ENCODE results near the gene SH3TC1.

Gene SH3TC1

DNA sequence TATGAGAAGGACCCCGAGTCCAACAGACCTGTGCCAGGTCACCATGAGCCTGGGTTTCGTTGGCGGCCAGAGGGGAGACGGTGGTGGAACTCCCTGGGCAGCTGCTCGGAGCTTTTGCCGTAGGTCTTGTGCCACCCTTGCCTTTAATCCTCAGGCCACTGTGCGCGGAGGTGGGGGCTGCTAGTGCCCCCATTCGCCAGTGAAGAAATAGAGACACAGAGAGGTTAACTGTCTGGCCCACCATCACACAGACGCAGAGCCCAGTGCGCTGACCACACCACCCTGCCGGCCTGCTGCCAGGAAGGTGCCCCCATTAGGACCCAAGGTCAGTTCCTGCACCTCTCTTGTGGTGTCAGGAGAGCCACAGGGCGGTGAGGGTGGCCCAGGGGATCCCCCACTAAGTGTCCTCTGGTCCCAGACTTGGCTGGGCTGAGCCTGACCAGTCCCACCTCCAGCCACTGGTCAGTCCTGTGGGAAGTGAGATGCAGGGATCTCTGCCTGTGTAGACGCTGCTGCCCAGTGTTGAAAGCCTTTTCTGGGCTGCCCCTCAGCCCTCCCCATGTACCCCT, 42.2 kb downstream of the SH3TC1 start:
- DNase-seq = no peak
- Histone ChIP-seq H3K4me3 (ENCODE audit: insufficient read depth, low read depth, low read length, poor library complexity, severe bottlenecking) (no peak overlapping the region), H3K36me3 (ENCODE audit: control insufficient read depth, insufficient read depth, low read length) (peaks cover 16% of the 10 kb centered on the region), H3K27ac (ENCODE audit: insufficient read depth, low read length, poor library complexity, severe bottlenecking) (no peak overlapping the region), H3K27me3 (replicated peaks; ENCODE audit: control insufficient read depth, insufficient read depth, low read length, poor library complexity, severe bottlenecking) (no peaks in the 10 kb centered on the region), H3K4me1 (ENCODE audit: control insufficient read depth, insufficient read depth, low read length, poor library complexity, severe bottlenecking) (peaks cover 4% of the 10 kb centered on the region), H3K9me3 (ENCODE audit: control insufficient read depth, low read length) (no peaks in the 10 kb centered on the region)

DNA sequence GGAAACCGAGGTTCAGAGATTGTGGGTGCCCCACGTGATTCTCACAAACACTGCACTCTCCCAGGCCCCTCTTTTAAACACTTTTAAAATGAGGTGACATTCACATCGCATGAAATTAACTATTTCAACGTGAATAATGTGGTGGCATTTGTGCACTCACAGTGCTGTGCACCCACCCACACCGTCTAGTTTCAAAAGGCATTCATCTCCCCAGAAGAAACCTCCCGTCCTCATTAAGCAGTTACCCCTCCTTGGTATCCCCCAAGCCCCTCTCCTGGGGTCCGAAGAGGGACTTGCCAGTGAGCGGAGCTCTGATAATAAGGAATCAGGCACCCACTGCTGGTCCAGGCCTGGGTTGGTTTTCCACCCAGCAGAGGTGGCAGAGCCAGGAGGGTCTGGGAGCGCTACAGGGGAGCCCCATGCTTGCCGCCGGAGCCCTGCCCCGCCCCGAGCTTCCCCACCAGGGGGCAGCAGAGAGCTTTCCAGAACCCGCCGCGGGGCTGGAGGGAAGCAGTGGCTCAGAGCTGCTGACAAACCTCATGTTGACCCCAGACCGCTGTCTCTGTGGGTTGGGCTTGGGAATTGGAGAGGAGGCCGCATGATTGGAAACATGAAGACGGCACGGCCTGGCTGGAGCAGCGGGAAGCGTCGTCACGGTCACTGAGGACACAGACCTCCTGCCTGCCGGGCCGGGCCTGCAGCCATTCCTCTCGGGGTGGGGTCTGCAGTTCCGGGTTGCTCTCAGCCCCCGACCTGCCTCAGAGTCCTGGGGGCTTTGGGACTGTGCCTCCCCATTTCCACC, 43.0 kb downstream of the SH3TC1 start:
- Histone ChIP-seq H3K9me3 (ENCODE audit: control insufficient read depth, low read length) (no peaks in the 10 kb centered on the region), H3K36me3 (ENCODE audit: control insufficient read depth, insufficient read depth, low read length) (peaks cover 15% of the 10 kb centered on the region), H3K27me3 (replicated peaks; ENCODE audit: control insufficient read depth, insufficient read depth, low read length, poor library complexity, severe bottlenecking) (no peaks in the 10 kb centered on the region), H3K4me3 (ENCODE audit: insufficient read depth, low read depth, low read length, poor library complexity, severe bottlenecking) (no peak overlapping the region), H3K4me1 (ENCODE audit: control insufficient read depth, insufficient read depth, low read length, poor library complexity, severe bottlenecking) (peaks cover 4% of the 10 kb centered on the region), H3K27ac (ENCODE audit: insufficient read depth, low read length, poor library complexity, severe bottlenecking) (no peak overlapping the region)
- peak; percentile 45 to 62 (median 53) for DNase-seq

GRCh38 chr4:8242782-8243560, 43.9 kb downstream of the SH3TC1 start:
- no peak for DNase-seq
- Histone ChIP-seq H3K36me3 (ENCODE audit: control insufficient read depth, insufficient read depth, low read length) (peaks cover 7% of the 10 kb centered on the region), H3K4me1 (ENCODE audit: control insufficient read depth, insufficient read depth, low read length, poor library complexity, severe bottlenecking) (peaks cover 4% of the 10 kb centered on the region), H3K9me3 (ENCODE audit: control insufficient read depth, low read length) (no peaks in the 10 kb centered on the region), H3K27me3 (replicated peaks; ENCODE audit: control insufficient read depth, insufficient read depth, low read length, poor library complexity, severe bottlenecking) (no peaks in the 10 kb centered on the region), H3K4me3 (ENCODE audit: insufficient read depth, low read depth, low read length, poor library complexity, severe bottlenecking) (no peak overlapping the region), H3K27ac (ENCODE audit: insufficient read depth, low read length, poor library complexity, severe bottlenecking) (no peak overlapping the region)

DNA sequence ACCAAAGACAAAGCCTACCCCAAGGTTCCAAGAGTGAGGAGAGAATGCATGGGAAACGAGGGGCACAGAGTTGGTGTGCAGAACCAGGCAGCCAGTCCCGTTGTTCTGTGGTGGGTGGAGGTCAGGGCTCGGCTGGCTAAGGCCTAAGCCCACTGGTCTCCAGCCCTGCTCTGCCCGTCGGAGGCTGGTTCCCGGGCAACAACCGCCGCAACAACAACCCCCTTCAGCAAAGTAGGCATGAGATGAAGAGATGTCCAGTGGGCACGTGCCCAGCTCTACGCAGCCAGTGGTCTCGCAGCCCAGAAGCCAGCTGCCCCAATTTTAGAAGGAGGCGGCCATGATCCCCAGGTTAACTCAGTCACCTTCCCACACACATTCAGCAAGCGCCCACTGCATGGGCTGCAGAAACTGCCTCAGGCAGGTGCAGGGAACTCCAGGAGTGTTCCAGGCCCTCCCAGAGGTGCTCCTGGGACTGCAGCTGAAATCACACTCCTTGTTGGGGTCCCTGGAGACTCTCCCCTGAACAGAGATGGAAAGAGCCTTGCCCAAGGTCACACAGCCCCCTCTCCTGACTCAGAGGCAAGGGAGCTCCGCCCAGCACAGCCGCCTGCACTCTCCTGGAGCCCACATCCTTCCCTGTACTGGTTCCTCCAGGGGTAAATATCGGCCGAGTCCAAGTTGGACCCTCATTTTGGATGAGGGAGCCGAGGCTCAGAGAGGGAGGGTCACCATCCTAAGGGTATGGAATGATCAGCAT, 45.1 kb downstream of the SH3TC1 start:
- Histone ChIP-seq H3K27ac (ENCODE audit: insufficient read depth, low read length, poor library complexity, severe bottlenecking) (no peak overlapping the region), H3K4me1 (ENCODE audit: control insufficient read depth, insufficient read depth, low read length, poor library complexity, severe bottlenecking) (peaks cover 4% of the 10 kb centered on the region), H3K4me3 (ENCODE audit: insufficient read depth, low read depth, low read length, poor library complexity, severe bottlenecking) (no peak overlapping the region), H3K27me3 (replicated peaks; ENCODE audit: control insufficient read depth, insufficient read depth, low read length, poor library complexity, severe bottlenecking) (no peaks in the 10 kb centered on the region), H3K36me3 (ENCODE audit: control insufficient read depth, insufficient read depth, low read length) (peaks cover under 1% of the 10 kb centered on the region), H3K9me3 (ENCODE audit: control insufficient read depth, low read length) (no peaks in the 10 kb centered on the region)
- no peak for DNase-seq

- Histone ChIP-seq H3K27ac (ENCODE audit: insufficient read depth, low read length, poor library complexity, severe bottlenecking) (no peak overlapping the region), H3K4me3 (ENCODE audit: insufficient read depth, low read depth, low read length, poor library complexity, severe bottlenecking) (no peak overlapping the region), H3K27me3 (replicated peaks; ENCODE audit: control insufficient read depth, insufficient read depth, low read length, poor library complexity, severe bottlenecking) (no peaks in the 10 kb centered on the region), H3K9me3 (ENCODE audit: control insufficient read depth, low read length) (no peaks in the 10 kb centered on the region), H3K4me1 (ENCODE audit: control insufficient read depth, insufficient read depth, low read length, poor library complexity, severe bottlenecking) (peaks cover 4% of the 10 kb centered on the region), H3K36me3 (ENCODE audit: control insufficient read depth, insufficient read depth, low read length) (no peaks in the 10 kb centered on the region)
- no peak for DNase-seq
Measured at GRCh38 chr4:8244931-8245460, 45.9 kb downstream of the SH3TC1 start.

GRCh38 chr4:8245884-8246833, 47.1 kb downstream of the SH3TC1 start:
- no peak overlapping the region for H3K27ac ChIP-seq (ENCODE audit: insufficient read depth, low read length, poor library complexity, severe bottlenecking)
- H3K4me1 ChIP-seq (ENCODE audit: control insufficient read depth, insufficient read depth, low read length, poor library complexity, severe bottlenecking) = peaks cover 4% of the 10 kb centered on the region
- H3K4me3 ChIP-seq (ENCODE audit: insufficient read depth, low read depth, low read length, poor library complexity, severe bottlenecking) = no peak overlapping the region
- H3K27me3 ChIP-seq (replicated peaks; ENCODE audit: control insufficient read depth, insufficient read depth, low read length, poor library complexity, severe bottlenecking) = no peaks in the 10 kb centered on the region
- no peaks in the 10 kb centered on the region for H3K36me3 ChIP-seq (ENCODE audit: control insufficient read depth, insufficient read depth, low read length)
- H3K9me3 ChIP-seq (ENCODE audit: control insufficient read depth, low read length) = no peaks in the 10 kb centered on the region
- no peak for DNase-seq

DNA sequence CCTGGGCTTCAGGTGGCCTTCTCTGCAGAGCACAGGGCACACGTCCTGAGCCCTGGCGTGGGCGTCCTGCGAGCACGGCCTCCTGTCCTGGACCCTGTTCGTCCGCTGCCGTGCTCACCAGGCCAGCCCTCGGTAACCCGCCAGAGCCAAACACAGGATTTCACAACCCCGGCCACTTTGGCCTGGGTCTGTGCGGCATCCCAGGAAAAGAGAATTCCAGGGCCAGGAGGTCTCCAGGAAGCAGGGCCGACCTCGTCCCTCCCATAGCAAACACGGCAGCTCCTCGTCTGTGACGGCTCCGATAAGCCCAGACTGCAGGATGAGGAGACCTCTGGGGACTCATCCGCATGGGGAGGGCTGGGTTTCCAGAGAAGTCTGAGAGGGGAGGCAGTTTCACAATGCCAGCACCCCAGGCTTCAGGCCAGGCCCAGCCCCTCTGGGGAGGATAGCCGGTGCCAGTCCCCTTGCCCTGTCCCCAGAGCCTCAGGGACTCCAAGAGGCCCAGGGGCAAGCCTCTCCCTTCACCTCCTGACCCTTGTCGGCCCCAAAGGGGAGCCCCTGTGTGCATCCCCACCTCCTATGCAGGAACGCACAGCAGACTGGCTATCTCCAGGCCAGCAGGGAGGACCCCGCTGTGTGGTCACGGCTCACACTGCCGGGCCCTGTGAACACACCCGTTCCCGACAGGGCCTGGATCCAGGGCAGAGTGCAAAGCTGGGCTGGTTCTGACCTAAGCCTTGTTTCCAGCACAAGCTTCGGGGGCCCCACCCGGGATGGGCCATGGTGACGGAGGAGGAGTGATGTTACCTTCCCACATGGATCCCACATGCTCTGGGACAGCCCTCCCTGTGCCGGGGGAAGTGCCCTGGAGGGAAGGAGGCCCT, 48.2 kb downstream of the SH3TC1 start:
- Histone ChIP-seq H3K27me3 (replicated peaks; ENCODE audit: control insufficient read depth, insufficient read depth, low read length, poor library complexity, severe bottlenecking) (no peaks in the 10 kb centered on the region), H3K27ac (ENCODE audit: insufficient read depth, low read length, poor library complexity, severe bottlenecking) (no peak overlapping the region), H3K4me1 (ENCODE audit: control insufficient read depth, insufficient read depth, low read length, poor library complexity, severe bottlenecking) (no peaks in the 10 kb centered on the region), H3K4me3 (ENCODE audit: insufficient read depth, low read depth, low read length, poor library complexity, severe bottlenecking) (no peak overlapping the region), H3K36me3 (ENCODE audit: control insufficient read depth, insufficient read depth, low read length) (no peaks in the 10 kb centered on the region), H3K9me3 (ENCODE audit: control insufficient read depth, low read length) (no peaks in the 10 kb centered on the region)
- no peak for DNase-seq

- Histone ChIP-seq H3K4me1 (ENCODE audit: control insufficient read depth, insufficient read depth, low read length, poor library complexity, severe bottlenecking) (no peaks in the 10 kb centered on the region), H3K27me3 (replicated peaks; ENCODE audit: control insufficient read depth, insufficient read depth, low read length, poor library complexity, severe bottlenecking) (no peaks in the 10 kb centered on the region), H3K36me3 (ENCODE audit: control insufficient read depth, insufficient read depth, low read length) (no peaks in the 10 kb centered on the region), H3K4me3 (ENCODE audit: insufficient read depth, low read depth, low read length, poor library complexity, severe bottlenecking) (no peak overlapping the region), H3K27ac (ENCODE audit: insufficient read depth, low read length, poor library complexity, severe bottlenecking) (no peak overlapping the region), H3K9me3 (ENCODE audit: control insufficient read depth, low read length) (no peaks in the 10 kb centered on the region)
- DNase-seq = no peak
Measured at GRCh38 chr4:8248091-8248490, 49.0 kb downstream of the SH3TC1 start.
